Trophoblast cell (in vitro differentiated cells and primary cell): ENCODE results near the gene CCR3.
A peak's percentile ranks its signal among the peaks of the same experiment; 100 is the strongest.

Experiments used
- DNase-seq, 2 donors: peaks; one replicate each; pipeline ENCODE4 v3.0.0-alpha.2; 2016
- H2AFZ ChIP-seq: 2 replicates; pipeline ENCODE4 v1.6.1; 2013; ENCODE audit warnings: low read length, moderate library complexity, mild to moderate bottlenecking; ENCODE audit not compliant: insufficient read depth, poor library complexity
- H2AK5ac ChIP-seq: 2 replicates; pipeline ENCODE4 v1.6.1; 2013; ENCODE audit warnings: mild to moderate bottlenecking, low read length
- H2BK120ac ChIP-seq: 2 replicates; pipeline ENCODE4 v1.6.1; 2013; ENCODE audit warnings: low read length, mild to moderate bottlenecking, moderate library complexity; ENCODE audit not compliant: insufficient read depth, poor library complexity
- H2BK12ac ChIP-seq: 2 replicates; pipeline ENCODE4 v1.6.1; 2013; ENCODE audit warnings: mild to moderate bottlenecking, low read length, moderate library complexity
- H2BK5ac ChIP-seq: 2 replicates; pipeline ENCODE4 v1.6.1; 2013; ENCODE audit warnings: low read length, low read depth, moderate library complexity, mild to moderate bottlenecking; ENCODE audit not compliant: poor library complexity
- H3K14ac ChIP-seq: 2 replicates; pipeline ENCODE4 v1.6.1; 2013; ENCODE audit warnings: mild to moderate bottlenecking, low read length
- H3K18ac ChIP-seq: 2 replicates; pipeline ENCODE4 v1.6.1; 2013; ENCODE audit warnings: mild to moderate bottlenecking, low read length
- H3K23ac ChIP-seq: 2 replicates; pipeline ENCODE4 v1.6.1; 2013; ENCODE audit warnings: low read length
- H3K27ac ChIP-seq: 2 replicates; pipeline ENCODE4 v1.5.1; 2013; ENCODE audit warnings: low read depth, mild to moderate bottlenecking, inconsistent platforms, low read length, moderate library complexity
- H3K27me3 ChIP-seq: 2 replicates; pipeline ENCODE4 v1.6.1; 2013; ENCODE audit warnings: inconsistent platforms, mild to moderate bottlenecking, low read length, moderate library complexity; ENCODE audit not compliant: insufficient read depth
- H3K36me3 ChIP-seq, 2 experiments: 1 replicate in 1 of 2; 2 replicates in 1 of 2; pipeline ENCODE4 v1.6.1; 2013; ENCODE audit warnings: low read length in 2 of 2, mild to moderate bottlenecking in 2 of 2, moderate library complexity in 1 of 2; ENCODE audit not compliant: insufficient read depth in 2 of 2, control insufficient read depth in 1 of 2
- H3K4ac ChIP-seq: 2 replicates; pipeline ENCODE4 v1.6.1; 2013; ENCODE audit warnings: low read depth, mild to moderate bottlenecking, low read length, moderate library complexity
- H3K4me1 ChIP-seq, 2 experiments: 1 replicate in 1 of 2; 2 replicates in 1 of 2; pipeline ENCODE4 v1.6.1; 2013; ENCODE audit warnings: low read length in 2 of 2, mild to moderate bottlenecking in 2 of 2, moderate library complexity in 1 of 2; ENCODE audit not compliant: insufficient read depth in 2 of 2, control insufficient read depth in 1 of 2
- H3K4me2 ChIP-seq: 2 replicates; pipeline ENCODE4 v1.6.1; 2013; ENCODE audit warnings: inconsistent platforms, mild to moderate bottlenecking, low read length, moderate library complexity
- H3K4me3 ChIP-seq: 2 replicates; pipeline ENCODE4 v1.5.1; 2013; ENCODE audit warnings: mild to moderate bottlenecking, low read depth, low read length, inconsistent platforms
- H3K79me1 ChIP-seq: one replicate; pipeline ENCODE4 v1.6.1; 2013; ENCODE audit warnings: low read length
- H3K79me2 ChIP-seq: 2 replicates; pipeline ENCODE4 v1.6.1; 2013; ENCODE audit warnings: low read length, mild to moderate bottlenecking; ENCODE audit not compliant: control insufficient read depth, insufficient read depth, poor library complexity
- H3K9ac ChIP-seq: 2 replicates; pipeline ENCODE4 v1.6.1; 2013; ENCODE audit warnings: mild to moderate bottlenecking, low read length
- H3K9me3 ChIP-seq: 2 replicates; pipeline ENCODE4 v1.6.1; 2013; ENCODE audit warnings: low read depth, mild to moderate bottlenecking, control low read depth, inconsistent platforms, low read length; ENCODE audit not compliant: insufficient read depth
- H4K12ac ChIP-seq: 2 replicates; pipeline ENCODE4 v1.6.1; 2013; ENCODE audit warnings: low read depth, mild to moderate bottlenecking, low read length, moderate library complexity
- H4K8ac ChIP-seq: 2 replicates; pipeline ENCODE4 v1.6.1; 2013; ENCODE audit warnings: low read depth, mild to moderate bottlenecking, low read length, moderate library complexity
- H4K91ac ChIP-seq: one replicate; pipeline ENCODE4 v1.6.1; 2013; ENCODE audit warnings: low read depth, mild to moderate bottlenecking, low read length, moderate library complexity
- WGBS: extraction: QIAGEN DNeasy Blood & Tissue Kit; methylation state at CpG from one replicate; pipeline ENCODE4 v1.1.7; 2013; ENCODE audit warnings: missing lambda C conversion rate; ENCODE audit not compliant: insufficient read length, insufficient coverage; ENCODE audit errors: extremely low coverage; 5-methylcytosine and 5-hydroxymethylcytosine counted together

Gene CCR3

GRCh38 chr3:46303240-46303639 is 61.0 kb downstream of the CCR3 start:
- Histone ChIP-seq H3K4me3 (no peak overlapping the region), H3K27me3 (no peaks in the 10 kb centered on the region), H4K91ac (no peak overlapping the region), H3K9me3 (no peaks in the 10 kb centered on the region), H2BK120ac (no peak overlapping the region), H3K9ac (no peak overlapping the region), H2AFZ (no peak overlapping the region), H2BK12ac (no peak overlapping the region), H3K4ac (no peak overlapping the region), H4K12ac (no peak overlapping the region), H3K27ac (no peak overlapping the region), H3K4me1 (no peaks in the 10 kb centered on the region), H4K8ac (no peak overlapping the region), H3K4me2 (no peak overlapping the region), H3K79me1 (no peaks in the 10 kb centered on the region), H2BK5ac (no peak overlapping the region), H3K79me2 (no peaks in the 10 kb centered on the region), H3K23ac (no peak overlapping the region), H2AK5ac (no peak overlapping the region), H3K14ac (no peak overlapping the region), H3K18ac (no peak overlapping the region), H3K36me3 (no peaks in the 10 kb centered on the region)
- WGBS: no CpG with 5 or more reads among the region's 3 CpGs
- DNase-seq: no peak

GRCh38 chr3:46304739-46305138 is 62.5 kb downstream of the CCR3 start:
- Histone ChIP-seq H3K9me3 (no peaks in the 10 kb centered on the region), H2BK5ac (no peak overlapping the region), H3K4me3 (no peak overlapping the region), H3K14ac (no peak overlapping the region), H4K91ac (no peak overlapping the region), H3K18ac (no peak overlapping the region), H3K4me1 (no peaks in the 10 kb centered on the region), H3K27ac (no peak overlapping the region), H3K79me1 (no peaks in the 10 kb centered on the region), H3K4ac (no peak overlapping the region), H3K27me3 (no peaks in the 10 kb centered on the region), H2AK5ac (no peak overlapping the region), H3K23ac (no peak overlapping the region), H2BK12ac (no peak overlapping the region), H2BK120ac (no peak overlapping the region), H3K9ac (no peak overlapping the region), H3K4me2 (no peak overlapping the region), H3K36me3 (no peaks in the 10 kb centered on the region), H2AFZ (no peak overlapping the region), H3K79me2 (no peaks in the 10 kb centered on the region), H4K8ac (no peak overlapping the region), H4K12ac (no peak overlapping the region)
- WGBS: 100% methylated on average over 2 of the region's 3 CpGs
- no peak for DNase-seq

DNA sequence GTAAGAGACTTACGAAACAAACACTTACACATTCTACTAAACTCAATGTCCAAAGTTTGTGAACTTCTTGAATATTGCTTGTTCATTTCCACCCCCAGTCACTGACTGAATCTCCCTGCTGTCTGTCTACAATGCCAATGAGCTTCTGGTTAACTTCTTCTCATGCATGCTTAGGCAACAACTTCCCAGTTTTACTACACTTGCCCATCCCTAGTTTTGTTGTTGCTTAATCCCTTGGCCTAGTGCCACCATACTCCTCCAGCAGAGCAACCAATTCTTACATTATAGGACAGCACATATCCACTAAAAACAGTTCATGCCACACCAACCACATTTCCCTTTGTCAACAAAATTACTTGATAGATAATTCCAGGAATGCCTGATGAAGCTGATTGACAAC is 70.7 kb downstream of the CCR3 start:
- peak overlapping the region; percentile 8 for H3K23ac ChIP-seq
- H3K9ac ChIP-seq: no peak overlapping the region
- H3K36me3 ChIP-seq: no peaks in the 10 kb centered on the region
- no peaks in the 10 kb centered on the region for H3K79me2 ChIP-seq
- H3K18ac ChIP-seq: no peak overlapping the region
- no peak overlapping the region for H2AFZ ChIP-seq
- no peak overlapping the region for H2AK5ac ChIP-seq
- H3K79me1 ChIP-seq: no peaks in the 10 kb centered on the region
- no peak overlapping the region for H4K8ac ChIP-seq
- H3K4me1 ChIP-seq: no peaks in the 10 kb centered on the region
- H3K4ac ChIP-seq: no peak overlapping the region
- no CpG with 5 or more reads among the region's 1 CpG for WGBS
- DNase-seq: peak in 1 of 2 donors; percentile 28
- no peak overlapping the region for H4K91ac ChIP-seq
- no peak overlapping the region for H3K14ac ChIP-seq
- H4K12ac ChIP-seq: no peak overlapping the region
- no peak overlapping the region for H3K4me2 ChIP-seq
- H2BK120ac ChIP-seq: no peak overlapping the region
- H2BK5ac ChIP-seq: no peak overlapping the region
- H3K9me3 ChIP-seq: peaks cover 3% of the 10 kb centered on the region
- no peak overlapping the region for H3K4me3 ChIP-seq
- no peak overlapping the region for H3K27ac ChIP-seq
- H2BK12ac ChIP-seq: no peak overlapping the region
- no peaks in the 10 kb centered on the region for H3K27me3 ChIP-seq

- Histone ChIP-seq H3K79me2 (no peaks in the 10 kb centered on the region), H3K79me1 (no peaks in the 10 kb centered on the region), H3K9me3 (peaks cover 3% of the 10 kb centered on the region), H3K4me2 (no peak overlapping the region), H3K36me3 (no peaks in the 10 kb centered on the region), H3K4me1 (no peaks in the 10 kb centered on the region), H3K18ac (no peak overlapping the region), H3K27ac (no peak overlapping the region), H4K91ac (no peak overlapping the region), H4K8ac (no peak overlapping the region), H3K27me3 (no peaks in the 10 kb centered on the region), H2BK5ac (no peak overlapping the region), H2BK120ac (no peak overlapping the region), H2AK5ac (no peak overlapping the region), H2BK12ac (no peak overlapping the region), H3K4me3 (no peak overlapping the region), H4K12ac (no peak overlapping the region), H2AFZ (no peak overlapping the region), H3K4ac (no peak overlapping the region), H3K9ac (no peak overlapping the region), H3K14ac (no peak overlapping the region), H3K23ac (no peak overlapping the region)
- DNase-seq: no peak
Observed at GRCh38 chr3:46314517-46314916, 72.3 kb downstream of the CCR3 start.

DNA sequence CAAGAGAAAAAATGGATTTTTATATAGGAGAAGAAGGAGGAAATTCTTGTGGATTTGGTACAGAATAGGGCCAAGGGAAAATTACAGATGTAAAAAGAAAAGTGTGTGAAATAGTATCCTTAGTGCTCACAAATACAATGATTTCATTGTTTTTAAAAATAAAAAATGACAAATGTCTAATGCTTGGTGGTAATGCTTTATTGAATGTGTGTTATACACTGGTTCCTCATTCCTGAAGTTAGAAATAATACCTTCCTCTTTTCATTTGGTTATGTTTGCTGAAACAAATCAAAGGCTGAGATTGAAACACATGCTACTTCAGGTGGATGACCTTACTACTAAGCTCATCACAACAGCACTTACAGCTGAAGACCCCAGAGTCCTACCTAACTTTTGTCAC is 73.9 kb downstream of the CCR3 start:
- Histone ChIP-seq H4K91ac (no peak overlapping the region), H3K79me1 (no peaks in the 10 kb centered on the region), H3K27ac (no peak overlapping the region), H2AFZ (no peak overlapping the region), H4K8ac (no peak overlapping the region), H2BK5ac (no peak overlapping the region), H2BK12ac (no peak overlapping the region), H3K36me3 (no peaks in the 10 kb centered on the region), H3K18ac (no peak overlapping the region), H2BK120ac (no peak overlapping the region), H3K4me2 (no peak overlapping the region), H3K4me1 (no peaks in the 10 kb centered on the region), H3K14ac (no peak overlapping the region), H3K9me3 (peaks cover 3% of the 10 kb centered on the region), H3K9ac (no peak overlapping the region), H3K4ac (no peak overlapping the region), H3K23ac (no peak overlapping the region), H3K4me3 (no peak overlapping the region), H2AK5ac (no peak overlapping the region), H3K79me2 (no peaks in the 10 kb centered on the region), H3K27me3 (no peaks in the 10 kb centered on the region), H4K12ac (no peak overlapping the region)
- no peak for DNase-seq
